Heart right ventricle (tissue), 16 donors: ENCODE results near the gene E2F8. TPM values are rescaled to one million over a fixed set of nuclear protein-coding genes. Genes with fewer than 3 reads are reported as not detected.
A peak's percentile ranks its signal among the peaks of the same experiment; 100 is the strongest.

Source experiments
- ATAC-seq, 8 donors: fragments of 200-7000 bp; cut with Tn5 transposase; one replicate each; pipeline ENCODE4 v1.9.1; 2020; ENCODE audit warnings: mild to moderate bottlenecking in 8 of 8, moderate library complexity in 8 of 8, moderate number of reproducible peaks in 1 of 8
- DNase-seq, 2 donors: peaks; one replicate each; pipeline ENCODE4 v3.0.0-alpha.2; 2020
- H3K27ac ChIP-seq, 10 donors: fragments of 200-600 bp; sonication (generic) in 2 of 10; one replicate each; pipeline versions ENCODE4 v1.5.0 to v1.8.0; 2020 to 2022; ENCODE audit warnings: mild to moderate bottlenecking in 3 of 10
- H3K27me3 ChIP-seq, 7 donors: fragments of 200-600 bp; one replicate each; pipeline ENCODE4 v1.8.0; 2021 to 2022; ENCODE audit warnings: mild to moderate bottlenecking in 2 of 7
- H3K36me3 ChIP-seq, 9 donors: fragments of 200-600 bp; sonication (generic) in 1 of 9; one replicate each; pipeline versions ENCODE4 v1.5.0 to v1.8.0; 2020 to 2022; ENCODE audit warnings: mild to moderate bottlenecking in 2 of 9
- H3K4me1 ChIP-seq, 9 donors: fragments of 200-600 bp; sonication (generic) in 1 of 9; one replicate each; pipeline versions ENCODE4 v1.5.0 to v1.8.0; 2020 to 2022; ENCODE audit warnings: mild to moderate bottlenecking in 4 of 9
- H3K4me3 ChIP-seq, 10 donors: fragments of 200-600 bp; sonication (generic) in 2 of 10; one replicate each; pipeline versions ENCODE4 v1.5.0 to v1.8.0; 2020 to 2022; ENCODE audit warnings: mild to moderate bottlenecking in 7 of 10, moderate library complexity in 2 of 10
- H3K9me3 ChIP-seq, 11 donors: fragments of 200-600 bp in 10 of 11; sonication (generic) in 2 of 11; one replicate each; pipeline versions ENCODE4 v1.5.0 to v1.8.0; 2013 to 2022; ENCODE audit warnings: mild to moderate bottlenecking in 2 of 11, control low read depth in 1 of 11, moderate library complexity in 1 of 11
- CTCF ChIP-seq, 9 donors: fragments of 200-600 bp; sonication (generic) in 2 of 9; IDR thresholded peaks; one replicate each; pipeline versions ENCODE4 v1.5.0 to v1.8.0; 2021 to 2022; ENCODE audit warnings: antibody characterized with exemption in 9 of 9, mild to moderate bottlenecking in 5 of 9, moderate library complexity in 1 of 9
- WGBS, 2 donors: extraction: QIAGEN DNeasy Blood & Tissue Kit; methylation state at CpG; one replicate each; pipeline ENCODE4 v1.1.7; 2013; ENCODE audit warnings: inconsistent platforms in 1 of 2; 5-methylcytosine and 5-hydroxymethylcytosine counted together
- intact Hi-C, 10 donors: fragments of 100-400 bp; cut with DNase I; formaldehyde crosslinking; loops; one replicate each; pipeline versions ENCODE4 v1.11.1 to v1.14.2; 2022
- polyA plus RNA-seq, 2 donors: library from polyadenylated mRNA; stranded (reverse); fragments of 200-250 nt; gene quantifications; one replicate each; pipeline ENCODE4 v1.2.3, GENCODE V29; 2013
- total RNA-seq, 10 donors: library from RNA; stranded (reverse); fragmentation: NEBNext Ultra II Directional in 3 of 10; extraction: Animal tissue kit (Norgen Biotek cat#: 25700) in 3 of 10; gene quantifications; one replicate each; pipeline versions ENCODE4 v1.2.1 to v1.2.4, GENCODE V29; 2021 to 2023
- donor health status: Arrhythmogenic right ventricular cardiomyopathy.
- donor health status: ischemic (EF 13 %, LVEDD 7.1; RV severe dilation, severe dysfunction).
- donor health status: healthy with polysubstance abuse.
- donor health status: DM: no; HTN: yes; CAD: no.
- donor health status: DM: no; HTN: no; CAD: no.
- donor health status: ischemic (EF 25% LVEDD 6.9; RV normal size, moderate dysfunction).
- donor health status: ischemic (EF 25% LVEDD 5.7; RV mildly dilated, moderate dysfunction).
- donor health status: healthy.
- donor health status: DM: yes; HTN: yes; CAD: no.
- donor health status: Ischemic cardiomyopathy.
- donor health status: ischemic (EF 35%, LVEDD 5.7; RV mildly dilated, moderate dysfunction).
- donor health status: nonischemic (EF 11% LVEDD 7.7; RV severe dilation, severe dysfunction).
- donor health status: DM: yes; HTN: yes; CAD: no.
- donor health status: PGD.
- donor health status: ischemic (EF 29% LVEDD 5.4; RV normal size, mild dysfunction).
- donor health status: nonischemic (EF 23%, LVEDD 6.1; RV moderate dilation, normal function).

Gene E2F8
- total and polyA plus RNA-seq, 12 donors = 0.73 to 5.0 (median 3.5) TPM

GRCh38 chr11:19187833-19188258 is 52.9 kb downstream of the E2F8 start:
- peak overlapping the region in 2 of 10 donors; percentile 6 to 24 for H3K27ac ChIP-seq
- no peaks in the 10 kb centered on the region for H3K9me3 ChIP-seq
- intact Hi-C loops = no loop called here
- WGBS, 2 donors = 72% methylated on average over 9 of the region's 9 CpGs
- no peak for TF ChIP-seq CTCF (IDR thresholded peaks at IDR 0.05)
- peaks cover 0 to 63% (median 15%) of the 10 kb centered on the region in 9 donors for H3K4me1 ChIP-seq
- H3K36me3 ChIP-seq = peaks cover 0 to 92% (median 21%) of the 10 kb centered on the region in 9 donors
- no peak for DNase-seq
- no peak for ATAC-seq
- H3K27me3 ChIP-seq = no peaks in the 10 kb centered on the region
- no peak overlapping the region for H3K4me3 ChIP-seq

GRCh38 chr11:19187114-19187832 is 53.5 kb downstream of the E2F8 start:
- DNase-seq = no peak
- no peaks in the 10 kb centered on the region for H3K27me3 ChIP-seq
- no peak for ATAC-seq
- peaks cover 0 to 57% (median 13%) of the 10 kb centered on the region in 9 donors for H3K4me1 ChIP-seq
- H3K27ac ChIP-seq = peak overlapping the region in 1 of 10 donors; percentile 6
- intact Hi-C loops = no loop called here
- 45 to 53% methylated on average over 5 of the region's 5 CpGs for WGBS, 2 donors
- peaks cover 0 to 95% (median 21%) of the 10 kb centered on the region in 9 donors for H3K36me3 ChIP-seq
- no peak for TF ChIP-seq CTCF (IDR thresholded peaks at IDR 0.05)
- H3K9me3 ChIP-seq = no peaks in the 10 kb centered on the region
- no peak overlapping the region for H3K4me3 ChIP-seq

GRCh38 chr11:19185516-19186052 is 55.2 kb downstream of the E2F8 start:
- Histone ChIP-seq H3K27ac (no peak overlapping the region), H3K36me3 (peaks cover 0 to 97% (median 21%) of the 10 kb centered on the region in 9 donors)
- ATAC-seq = no peak

GRCh38 chr11:19185036-19185435 is 55.7 kb downstream of the E2F8 start:
- H3K9me3 ChIP-seq = no peaks in the 10 kb centered on the region
- no peak for TF ChIP-seq CTCF (IDR thresholded peaks at IDR 0.05)
- H3K27me3 ChIP-seq = no peaks in the 10 kb centered on the region
- intact Hi-C loops = no loop called here
- peaks cover 0 to 94% (median 16%) of the 10 kb centered on the region in 9 donors for H3K36me3 ChIP-seq
- no peak overlapping the region for H3K27ac ChIP-seq
- peaks cover 0 to 34% (median 4%) of the 10 kb centered on the region in 9 donors for H3K4me1 ChIP-seq
- DNase-seq = no peak
- WGBS, 2 donors = 66 to 75% methylated on average over 2 of the region's 2 CpGs
- no peak for ATAC-seq
- no peak overlapping the region for H3K4me3 ChIP-seq

More at GRCh38 chr11:19185516-19186052, 55.2 kb downstream of the E2F8 start:
- Histone ChIP-seq H3K27me3 (no peaks in the 10 kb centered on the region), H3K9me3 (no peaks in the 10 kb centered on the region), H3K4me3 (no peak overlapping the region), H3K4me1 (peaks cover 0 to 40% (median 4%) of the 10 kb centered on the region in 9 donors)
- intact Hi-C loops = no loop called here
- TF ChIP-seq CTCF (IDR thresholded peaks at IDR 0.05) = no peak
- no peak for DNase-seq
- 60 to 63% methylated on average over 6 of the region's 6 CpGs for WGBS, 2 donors
